DOHH2 (cell line): ENCODE data around the gene TAGLN2.

Experiments used
- H3F3A ChIP-seq: fragments of 200-600 bp; sonication (generic), shearing (Covaris generic); 2 replicates; pipeline ENCODE4 v1.6.0; 2016; ENCODE audit warnings: antibody characterized with exemption, mild to moderate bottlenecking; ENCODE audit not compliant: control insufficient read depth, insufficient read depth
- H3K27ac ChIP-seq: fragments of 200-600 bp; sonication (generic); 2 replicates; pipeline ENCODE4 v1.5.1; 2014; ENCODE audit warnings: low read depth, mild to moderate bottlenecking, low read length, moderate library complexity
- H3K27me3 ChIP-seq: fragments of 200-600 bp; sonication (generic); 2 replicates; pipeline ENCODE4 v1.6.1; 2014; ENCODE audit warnings: mild to moderate bottlenecking, low read length, mixed read lengths; ENCODE audit not compliant: control insufficient read depth
- H3K36me3 ChIP-seq: fragments of 200-600 bp; sonication (generic); 2 replicates; pipeline ENCODE4 v1.6.1; 2014; ENCODE audit warnings: mild to moderate bottlenecking, low read length, moderate library complexity, mixed read lengths; ENCODE audit not compliant: control insufficient read depth
- H3K4me1 ChIP-seq: fragments of 200-600 bp; sonication (generic); 2 replicates; pipeline ENCODE4 v1.6.1; 2014; ENCODE audit warnings: mild to moderate bottlenecking, low read length, mixed read lengths; ENCODE audit not compliant: control insufficient read depth
- H3K4me2 ChIP-seq: fragments of 200-600 bp; sonication (generic); 2 replicates; pipeline ENCODE4 v1.6.0; 2014; ENCODE audit warnings: mild to moderate bottlenecking, low read length, moderate library complexity
- H3K4me3 ChIP-seq: fragments of 200-600 bp; sonication (generic); 2 replicates; pipeline ENCODE4 v1.5.1; 2014; ENCODE audit warnings: mild to moderate bottlenecking, low read length, mixed read lengths
- H3K79me2 ChIP-seq: fragments of 200-600 bp; sonication (generic); 2 replicates; pipeline ENCODE4 v1.6.1; 2014; ENCODE audit warnings: mild to moderate bottlenecking, low read length, mixed read lengths; ENCODE audit not compliant: control insufficient read depth
- H3K9me2 ChIP-seq: fragments of 200-600 bp; sonication (generic); replicated peaks from 2 replicates; pipeline ENCODE4 v1.6.1; 2014; ENCODE audit warnings: mild to moderate bottlenecking, low read length, mixed read lengths; ENCODE audit not compliant: control insufficient read depth
- H3K9me3 ChIP-seq: fragments of 200-600 bp; sonication (generic); 2 replicates; pipeline ENCODE4 v1.6.1; 2014; ENCODE audit warnings: antibody characterized with exemption, low read length, mixed read lengths; ENCODE audit not compliant: control insufficient read depth, insufficient read depth
- H4K20me1 ChIP-seq: fragments of 200-600 bp; sonication (generic); 2 replicates; pipeline ENCODE4 v1.6.0; 2014; ENCODE audit warnings: low read depth, mild to moderate bottlenecking, antibody characterized with exemption, low read length, moderate library complexity; ENCODE audit not compliant: control insufficient read depth, insufficient read depth
- CTCF ChIP-seq: fragments of 200-600 bp; sonication (generic); IDR thresholded peaks from one replicate; pipeline ENCODE4 v1.5.1; 2014; ENCODE audit warnings: antibody characterized with exemption, mild to moderate bottlenecking, low read depth, low read length; ENCODE audit not compliant: poor library complexity, severe bottlenecking
- EZH2phosphoT487 ChIP-seq: fragments of 200-600 bp; sonication (generic); IDR thresholded peaks from 2 replicates; pipeline ENCODE4 v1.6.1; 2017; ENCODE audit warnings: borderline replicate concordance, mild to moderate bottlenecking, antibody characterized with exemption, low read length, moderate library complexity, mixed read lengths

TAGLN2 gene

GRCh38 chr1:159934136-159935039 lies 9.1 kb upstream of the TAGLN2 start:
- Histone ChIP-seq H3K36me3 (no peaks in the 10 kb centered on the region), H3K4me2 (no peak overlapping the region), H3K27ac (no peak overlapping the region), H3K79me2 (no peaks in the 10 kb centered on the region), H3K9me2 (no peaks in the 10 kb centered on the region), H4K20me1 (no peaks in the 10 kb centered on the region), H3K27me3 (peaks cover 5% of the 10 kb centered on the region; the same call in 1 of the 2 replicates), H3F3A (no peaks in the 10 kb centered on the region), H3K4me3 (no peak overlapping the region), H3K9me3 (no peaks in the 10 kb centered on the region), H3K4me1 (peaks cover 38% of the 10 kb centered on the region)
- TF ChIP-seq CTCF (no peak), EZH2phosphoT487 (no peak)

GRCh38 chr1:159933347-159933746 lies 8.0 kb upstream of the TAGLN2 start:
- no peak for TF ChIP-seq EZH2phosphoT487
- TF ChIP-seq CTCF: no peak
- no peak overlapping the region for H3K4me3 ChIP-seq
- no peak overlapping the region for H3K27ac ChIP-seq
- H3K9me2 ChIP-seq: no peaks in the 10 kb centered on the region
- H3K4me2 ChIP-seq: no peak overlapping the region
- peaks cover 5% of the 10 kb centered on the region; the same call in 1 of the 2 replicates for H3K27me3 ChIP-seq
- no peaks in the 10 kb centered on the region for H4K20me1 ChIP-seq
- no peaks in the 10 kb centered on the region for H3K79me2 ChIP-seq
- H3F3A ChIP-seq: no peaks in the 10 kb centered on the region
- H3K9me3 ChIP-seq: no peaks in the 10 kb centered on the region
- peaks cover 28% of the 10 kb centered on the region for H3K4me1 ChIP-seq
- no peaks in the 10 kb centered on the region for H3K36me3 ChIP-seq

DNA sequence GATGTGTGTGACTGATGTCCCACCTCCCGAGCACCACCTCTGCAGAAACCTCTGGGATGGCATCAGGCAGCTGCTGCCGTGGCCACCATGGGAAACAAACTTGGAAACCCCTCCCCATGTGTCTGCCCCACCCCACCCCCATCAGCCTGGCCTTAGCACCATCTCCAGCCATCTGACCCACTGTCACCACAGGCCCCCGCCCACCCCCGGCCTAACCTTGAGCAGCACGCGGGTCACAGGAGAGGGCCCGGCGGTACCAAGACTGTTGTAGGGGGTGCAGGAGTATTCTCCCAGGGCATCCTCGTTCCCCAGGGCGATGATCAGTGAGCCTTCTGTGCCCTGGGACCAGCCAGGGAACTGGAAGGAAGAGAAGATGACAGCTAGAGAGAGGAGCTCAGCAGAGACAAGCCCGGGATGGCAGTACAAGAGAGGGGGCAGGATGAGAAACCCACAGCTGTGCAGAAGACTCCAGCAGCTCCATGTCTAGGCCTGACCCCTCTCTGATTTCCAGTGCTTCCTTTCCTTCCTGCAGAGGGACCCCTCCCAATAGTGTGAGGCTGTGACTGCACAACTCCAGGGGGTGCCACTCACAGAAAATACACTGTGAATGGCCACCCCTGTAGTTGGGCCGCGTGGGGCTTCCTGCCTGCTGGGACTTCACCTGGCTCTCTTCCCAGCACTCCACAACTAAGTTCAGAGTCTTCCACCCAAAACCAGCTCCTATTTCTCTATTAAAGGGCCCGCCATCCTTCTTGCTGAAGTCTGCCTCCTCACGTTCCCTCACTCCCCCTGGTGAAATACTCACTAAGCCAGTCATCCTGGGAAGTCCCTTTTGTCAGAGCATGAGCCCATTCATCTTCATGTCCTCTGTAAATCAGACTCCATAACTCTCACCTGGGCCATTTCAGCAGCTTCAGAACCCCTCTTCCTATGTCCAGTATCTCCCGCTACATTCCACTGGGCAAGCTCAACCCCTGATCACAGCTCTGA lies 7.3 kb upstream of the TAGLN2 start:
- H3K27me3 ChIP-seq: peaks cover 5% of the 10 kb centered on the region; the same call in 1 of the 2 replicates

More for the DNA sequence above, 7.3 kb upstream of the TAGLN2 start:
- H3F3A ChIP-seq: no peaks in the 10 kb centered on the region
- H4K20me1 ChIP-seq: no peaks in the 10 kb centered on the region
- H3K36me3 ChIP-seq: no peaks in the 10 kb centered on the region
- H3K4me2 ChIP-seq: no peak overlapping the region
- H3K27ac ChIP-seq: no peak overlapping the region
- H3K4me1 ChIP-seq: peaks cover 20% of the 10 kb centered on the region
- no peak for TF ChIP-seq EZH2phosphoT487
- no peaks in the 10 kb centered on the region for H3K9me2 ChIP-seq
- no peaks in the 10 kb centered on the region for H3K79me2 ChIP-seq
- H3K4me3 ChIP-seq: no peak overlapping the region
- H3K9me3 ChIP-seq: no peaks in the 10 kb centered on the region
